Activated T-cell treated with anti-CD3 and anti-CD28 coated beads for 4 hours (primary cell): ENCODE results near the gene APBB2.

Source experiments
- DNase-seq: peaks from one replicate; pipeline ENCODE4 v3.0.0-alpha.2; 2020

Gene APBB2

GRCh38 chr4:41214136-41214824 is at the start of gene APBB2:
Gene APBB2 (minus strand): TSS chr4:41214542. CDS start chr4:41033254, 181,288 bp downstream.
- DNase-seq: no peak

GRCh38 chr4:41262198-41262597 is 47.9 kb upstream of the APBB2 start:
- DNase-seq: no peak

- DNase-seq: no peak
Observed at GRCh38 chr4:41260116-41260733, 45.9 kb upstream of the APBB2 start.

GRCh38 chr4:41258783-41259182 is 44.4 kb upstream of the APBB2 start:
- DNase-seq: no peak

- DNase-seq: no peak
Observed at GRCh38 chr4:41257906-41258305, 43.6 kb upstream of the APBB2 start.

GRCh38 chr4:41257257-41257901 is 43.0 kb upstream of the APBB2 start:
- peak; percentile 19 for DNase-seq

- DNase-seq: peak; percentile 0
Observed at GRCh38 chr4:41256740-41257256, 42.5 kb upstream of the APBB2 start, which contains the start of gene UCHL1. Gene UCHL1 (plus strand): TSS chr4:41256928. CDS start chr4:41256977, 49 bp downstream.

- no peak for DNase-seq
Observed at GRCh38 chr4:41256131-41256739, 41.9 kb upstream of the APBB2 start.

- DNase-seq: no peak
Observed at GRCh38 chr4:41245983-41246382, 31.6 kb upstream of the APBB2 start.

GRCh38 chr4:41241919-41242318 is 27.6 kb upstream of the APBB2 start:
- DNase-seq: no peak

- DNase-seq: no peak
Observed at GRCh38 chr4:41236508-41236907, 22.2 kb upstream of the APBB2 start.

- DNase-seq: no peak
Observed at GRCh38 chr4:41236032-41236431, 21.7 kb upstream of the APBB2 start.

- DNase-seq: no peak
Observed at GRCh38 chr4:41232856-41233255, 18.5 kb upstream of the APBB2 start.

- no peak for DNase-seq
Observed at GRCh38 chr4:41232406-41232805, 18.1 kb upstream of the APBB2 start.

GRCh38 chr4:41227902-41228301 is 13.6 kb upstream of the APBB2 start:
- DNase-seq: no peak

- no peak for DNase-seq
Observed at GRCh38 chr4:41221850-41222645, 7.7 kb upstream of the APBB2 start.

GRCh38 chr4:41219421-41219950 is 5.1 kb upstream of the APBB2 start:
- DNase-seq: no peak

- no peak for DNase-seq
Observed at GRCh38 chr4:41218703-41219102, 4.4 kb upstream of the APBB2 start.

- DNase-seq: no peak
Observed at GRCh38 chr4:41217374-41217773, 3.0 kb upstream of the APBB2 start.

- DNase-seq: no peak
Observed at GRCh38 chr4:41217020-41217333, 2.6 kb upstream of the APBB2 start.

- DNase-seq: peak; percentile 27
Observed at GRCh38 chr4:41216294-41217019, 2.1 kb upstream of the APBB2 start.

- DNase-seq: no peak
Observed at GRCh38 chr4:41215969-41216293, 1.6 kb upstream of the APBB2 start.
